Esophagus squamous epithelium (tissue), 5 donors: Measurements from ENCODE around the gene ATP2B2. TPM values are rescaled to one million over a fixed set of nuclear protein-coding genes. Genes with fewer than 3 reads are reported as not detected.
A peak's percentile ranks its signal among the peaks of the same experiment; 100 is the strongest.

Experiments
- DNase-seq: peaks from one replicate; lab custom pipeline; 2025; lab: John Stamatoyannopoulos, UW
- H3K27ac ChIP-seq, 4 donors: fragments of 200-600 bp; sonication (generic); one replicate each; pipeline ENCODE4 v1.5.1; 2016 to 2019; ENCODE audit warnings: mild to moderate bottlenecking in 1 of 4
- H3K27me3 ChIP-seq, 4 donors: fragments of 200-600 bp; sonication (generic); 1 replicate in 3 of 4; 2 replicates in 1 of 4; pipeline versions ENCODE4 v1.5.1 to v1.6.0; 2017 to 2021; ENCODE audit warnings: antibody characterized with exemption in 1 of 4
- H3K36me3 ChIP-seq, 3 donors: fragments of 200-600 bp; sonication (generic); one replicate each; pipeline ENCODE4 v1.5.1; 2016 to 2019
- H3K4me1 ChIP-seq, 3 donors: fragments of 200-600 bp; sonication (generic); one replicate each; pipeline ENCODE4 v1.5.1; 2017 to 2019
- H3K4me3 ChIP-seq, 4 donors: fragments of 200-600 bp; sonication (generic); 1 replicate in 3 of 4; 2 replicates in 1 of 4; pipeline ENCODE4 v1.5.1; 2016 to 2019; ENCODE audit warnings: mild to moderate bottlenecking in 2 of 4, moderate library complexity in 1 of 4
- H3K9me3 ChIP-seq, 3 donors: fragments of 200-600 bp; sonication (generic); one replicate each; pipeline ENCODE4 v1.5.1; 2016 to 2019
- CTCF ChIP-seq, 6 experiments: fragments of 450-650 bp in 4 of 6; fragments of 200-600 bp in 2 of 6; sonication (generic) in 2 of 6; IDR thresholded peaks; one replicate each; pipeline ENCODE4 v1.5.1; 2016 to 2019; ENCODE audit warnings: antibody characterized with exemption in 6 of 6, mild to moderate bottlenecking in 4 of 6, moderate library complexity in 4 of 6
- POLR2A ChIP-seq, 4 donors: fragments of 450-650 bp; IDR thresholded peaks; one replicate each; pipeline ENCODE4 v1.6.1; 2017; ENCODE audit warnings: antibody characterized with exemption in 4 of 4, mild to moderate bottlenecking in 4 of 4, moderate library complexity in 3 of 4
- WGBS, 2 donors: methylation state at CpG; one replicate each; pipeline ENCODE4 v1.1.5; 2018; 5-methylcytosine and 5-hydroxymethylcytosine counted together
- intact Hi-C: fragments of 100-400 bp; cut with DNase I; formaldehyde crosslinking; loops from one replicate; pipeline ENCODE4 v1.15.0; 2022
- total RNA-seq, 4 donors: library from RNA; depleted of rRNA; stranded (reverse); fragments of >200 nt; gene quantifications; one replicate each; pipeline ENCODE4 v1.1.0, GENCODE V29; 2016
- donor health status: DM: yes; HTN: yes; CAD: no.

The ATP2B2 gene
- total RNA-seq, 4 donors from 2014 or later, result 0.31 to 0.57 (median 0.42) TPM

- H3K9me3 ChIP-seq, result no peaks in the 10 kb centered on the region
- H3K36me3 ChIP-seq, result no peaks in the 10 kb centered on the region
- intact Hi-C loops, result no loop called here
- H3K4me3 ChIP-seq, result no peak overlapping the region
- peak overlapping the region in 2 of 4 donors; percentile 24 to 62 for H3K27ac ChIP-seq
- no peak for DNase-seq
- H3K27me3 ChIP-seq, result peaks cover 0 to 49% (median 0%) of the 10 kb centered on the region in 4 donors
- TF ChIP-seq CTCF (IDR thresholded peaks at IDR 0.05), result no peak
- no peak for TF ChIP-seq POLR2A (IDR thresholded peaks at IDR 0.05)
- H3K4me1 ChIP-seq, result peaks cover 6 to 30% (median 8%) of the 10 kb centered on the region in 3 donors
- WGBS, 2 donors, result 17 to 25% methylated on average over 7 to 18 of the region's 19 CpGs
These were observed 46.6 kb upstream of the ATP2B2 start for GRCh38 chr3:10551821-10552630.

- Histone ChIP-seq H3K9me3 (no peaks in the 10 kb centered on the region), H3K27ac (peak overlapping the region in 1 of 4 donors; percentile 62)
These were observed 45.8 kb upstream of the ATP2B2 start for GRCh38 chr3:10551139-10551538.

GRCh38 chr3:10550705-10551104, 45.3 kb upstream of the ATP2B2 start:
- DNase-seq, result no peak
- TF ChIP-seq POLR2A (IDR thresholded peaks at IDR 0.05) (no peak), CTCF (IDR thresholded peaks at IDR 0.05) (no peak)
- Histone ChIP-seq H3K4me3 (no peak overlapping the region), H3K27me3 (peaks cover 0 to 56% (median 0%) of the 10 kb centered on the region in 4 donors), H3K9me3 (no peaks in the 10 kb centered on the region), H3K27ac (peak overlapping the region in 2 of 4 donors; percentile 17 to 62), H3K4me1 (peaks cover 6 to 30% (median 8%) of the 10 kb centered on the region in 3 donors), H3K36me3 (no peaks in the 10 kb centered on the region)
- intact Hi-C loops, result no loop called here
- 62 to 72% methylated on average over 5 to 10 of the region's 10 CpGs for WGBS, 2 donors

More at GRCh38 chr3:10551139-10551538, 45.8 kb upstream of the ATP2B2 start:
- no peak for DNase-seq
- H3K36me3 ChIP-seq, result no peaks in the 10 kb centered on the region
- H3K4me3 ChIP-seq, result no peak overlapping the region
- TF ChIP-seq POLR2A (IDR thresholded peaks at IDR 0.05) (no peak), CTCF (IDR thresholded peaks at IDR 0.05) (no peak)
- 79 to 83% methylated on average over 9 of the region's 9 CpGs for WGBS, 2 donors
- H3K4me1 ChIP-seq, result peaks cover 6 to 30% (median 8%) of the 10 kb centered on the region in 3 donors
- intact Hi-C loops, result no loop called here
- H3K27me3 ChIP-seq, result peaks cover 0 to 54% (median 0%) of the 10 kb centered on the region in 4 donors

- Histone ChIP-seq H3K9me3 (no peaks in the 10 kb centered on the region), H3K27me3 (peaks cover 0 to 46% (median 0%) of the 10 kb centered on the region in 4 donors), H3K36me3 (no peaks in the 10 kb centered on the region), H3K4me1 (peaks cover 6 to 30% (median 8%) of the 10 kb centered on the region in 3 donors), H3K4me3 (no peak overlapping the region), H3K27ac (no peak overlapping the region)
- WGBS, 2 donors, result 64 to 93% methylated on average over 2 of the region's 2 CpGs
- intact Hi-C loops, result no loop called here
- DNase-seq, result no peak
- TF ChIP-seq CTCF (IDR thresholded peaks at IDR 0.05) (no peak), POLR2A (IDR thresholded peaks at IDR 0.05) (no peak)
These were observed 44.3 kb upstream of the ATP2B2 start for GRCh38 chr3:10549617-10550230.

GRCh38 chr3:10548992-10549391, 43.6 kb upstream of the ATP2B2 start:
- peaks cover 0 to 44% (median 0%) of the 10 kb centered on the region in 4 donors for H3K27me3 ChIP-seq
- no peaks in the 10 kb centered on the region for H3K36me3 ChIP-seq
- no peak overlapping the region for H3K4me3 ChIP-seq
- no peak for DNase-seq
- intact Hi-C loops, result no loop called here
- H3K4me1 ChIP-seq, result peaks cover 6 to 30% (median 8%) of the 10 kb centered on the region in 3 donors
- H3K9me3 ChIP-seq, result no peaks in the 10 kb centered on the region
- TF ChIP-seq POLR2A (IDR thresholded peaks at IDR 0.05) (no peak), CTCF (IDR thresholded peaks at IDR 0.05) (no peak)
- no peak overlapping the region for H3K27ac ChIP-seq
